K562 (cell line): ENCODE measurements around the gene PDZD2. TPM values are rescaled to one million over a fixed set of nuclear protein-coding genes. Genes with fewer than 3 reads are reported as not detected.

Experiments used
- ATAC-seq: fragments of 200-7000 bp; cut with Tn5 transposase; 3 replicates; pipeline ENCODE4 v1.9.1; 2020; ENCODE audit warnings: moderate library complexity
- BruUV-seq: library from RNA; stranded (reverse); fragments of 400-500 nt; replicated peaks from 2 replicates; lab custom pipeline; 2021; lab: Mats Ljungman, UMichigan
- CTCF ChIA-PET: fragments of 300-600 bp; formaldehyde crosslinking; extraction: SDS; loops from one replicate; lab custom pipeline; 2021; ENCODE audit warnings: low intra/inter-chr PET ratio; lab: Yijun Ruan, JAX
- POLR2A ChIA-PET: fragments of 300-600, 350-650 bp; sonication (Branson Sonifier 250); formaldehyde crosslinking; extraction: SDS; loops from one replicate; lab custom pipeline; 2021; ENCODE audit warnings: antibody characterized with exemption, inconsistent platforms; lab: Yijun Ruan, JAX
- DNase-seq, 4 experiments: peaks; one replicate each; pipeline versions ENCODE4 v3.0.0 to v3.0.0-alpha.2; 2011 to 2018; ENCODE audit warnings: low spot score in 3 of 4, mixed read lengths in 3 of 4; ENCODE audit errors: extremely low read depth in 1 of 4
- FAIRE-seq: peaks from 2 replicates; lab custom pipeline; 2011; peaks lifted over from hg19 to GRCh38; lab: Jason Lieb, UNC
- H2AFZ ChIP-seq: 2 replicates; pipeline ENCODE4 v1.6.0; 2011; ENCODE audit warnings: low read depth, low read length, control low read depth, inconsistent platforms
- H3K27ac ChIP-seq: fragments of 200-600 bp; 3 replicates; pipeline ENCODE4 v1.8.0; 2011; ENCODE audit warnings: low read depth, mild to moderate bottlenecking, control low read depth, inconsistent platforms, low read length, moderate library complexity, mixed read lengths; ENCODE audit errors: extremely low read depth
- H3K27me3 ChIP-seq, 2 experiments: fragments of 300-600 bp in 1 of 2; 2 replicates in 1 of 2; 3 replicates in 1 of 2; pipeline versions ENCODE4 v1.6.0 to v1.8.0; 2011; ENCODE audit warnings: inconsistent platforms in 2 of 2, low read length in 2 of 2, mild to moderate bottlenecking in 1 of 2, mixed read lengths in 1 of 2, moderate library complexity in 1 of 2; ENCODE audit not compliant: control insufficient read depth in 2 of 2, insufficient read depth in 2 of 2
- H3K36me3 ChIP-seq: fragments of 300-600 bp; 3 replicates; pipeline ENCODE4 v1.8.0; 2011; ENCODE audit warnings: mild to moderate bottlenecking, low read length, inconsistent platforms; ENCODE audit not compliant: control insufficient read depth, insufficient read depth
- H3K4me1 ChIP-seq, 2 experiments: fragments of 200-600 bp in 1 of 2; replicated peaks in 1 of 2; 2 replicates in 1 of 2; 3 replicates in 1 of 2; pipeline versions ENCODE4 v1.5.1 to v1.8.0; 2011; ENCODE audit warnings: inconsistent platforms in 2 of 2, low read length in 2 of 2, mild to moderate bottlenecking in 1 of 2, mixed read lengths in 1 of 2, moderate library complexity in 1 of 2; ENCODE audit not compliant: control insufficient read depth in 2 of 2, insufficient read depth in 2 of 2
- H3K4me2 ChIP-seq: 2 replicates; pipeline ENCODE4 v1.6.1; 2011; ENCODE audit warnings: low read length, control low read depth, inconsistent platforms, mixed read lengths; ENCODE audit not compliant: insufficient read depth
- H3K4me3 ChIP-seq: fragments of 200-600 bp; sonication (generic), shearing (Covaris generic); 2 replicates; pipeline ENCODE4 v1.5.1; 2016; ENCODE audit warnings: control low read depth, inconsistent platforms
- H3K79me2 ChIP-seq: fragments of 200-600 bp; 3 replicates; pipeline ENCODE4 v1.8.0; 2011; ENCODE audit warnings: low read length, inconsistent platforms; ENCODE audit not compliant: control insufficient read depth, insufficient read depth
- H3K9ac ChIP-seq, 2 experiments: 2 replicates each; pipeline versions ENCODE4 v1.6.0 to v1.6.1; 2011; ENCODE audit warnings: low read depth in 2 of 2, low read length in 2 of 2, control low read depth in 1 of 2, inconsistent platforms in 1 of 2, mild to moderate bottlenecking in 1 of 2, mixed read lengths in 1 of 2; ENCODE audit not compliant: insufficient read depth in 1 of 2
- H3K9me1 ChIP-seq: one replicate; pipeline ENCODE4 v1.6.0; 2011; ENCODE audit warnings: inconsistent platforms, mild to moderate bottlenecking, low read length, moderate library complexity; ENCODE audit not compliant: control insufficient read depth, insufficient read depth
- H3K9me3 ChIP-seq: replicated peaks from 2 replicates; pipeline ENCODE4 v1.5.1; 2011; ENCODE audit warnings: low read depth, low read length, inconsistent platforms; ENCODE audit not compliant: control insufficient read depth, insufficient read depth
- H4K20me1 ChIP-seq: replicated peaks from 2 replicates; pipeline ENCODE4 v1.6.1; 2011; ENCODE audit warnings: low read length, inconsistent platforms, mixed read lengths; ENCODE audit not compliant: control insufficient read depth, insufficient read depth
- CBX3 ChIP-seq, 2 experiments: IDR thresholded peaks; 1 replicate in 1 of 2; 2 replicates in 1 of 2; pipeline ENCODE4 v1.6.1; 2012; ENCODE audit warnings: inconsistent platforms in 2 of 2, low read length in 2 of 2, borderline replicate concordance in 1 of 2, control low read depth in 1 of 2
- CC2D1A ChIP-seq: fragments of 450-650 bp; IDR thresholded peaks from 2 replicates; pipeline ENCODE4 v1.6.1; 2017; ENCODE audit warnings: mild to moderate bottlenecking
- DACH1 ChIP-seq: fragments of 450-650 bp; IDR thresholded peaks from 2 replicates; pipeline ENCODE4 v1.6.1; 2018; ENCODE audit not compliant: partially characterized antibody
- E2F3 ChIP-seq: fragments of 250-450 bp; sonication (Bioruptor Pico); IDR thresholded peaks from 2 replicates; pipeline ENCODE4 v1.4.0; 2020; ENCODE audit warnings: mild to moderate bottlenecking
- KLF6 ChIP-seq: fragments of 250-450 bp; sonication (Bioruptor Pico); IDR thresholded peaks from 2 replicates; pipeline ENCODE4 v1.4.0; 2020; ENCODE audit warnings: mild to moderate bottlenecking, moderate library complexity, borderline replicate concordance
- L3MBTL2 ChIP-seq: fragments of 450-650 bp; IDR thresholded peaks from 2 replicates; pipeline ENCODE4 v1.6.1; 2016; ENCODE audit warnings: mild to moderate bottlenecking, moderate library complexity
- NR2F6 ChIP-seq: fragments of 450-650 bp; formaldehyde crosslinking; IDR thresholded peaks from 2 replicates; pipeline ENCODE4 v1.4.0; 2020; ENCODE audit warnings: mild to moderate bottlenecking
- PHF20 ChIP-seq: fragments of 450-650 bp; IDR thresholded peaks from 2 replicates; pipeline ENCODE4 v1.6.1; 2018; ENCODE audit not compliant: partially characterized antibody
- WGBS: fragments of 100-300 bp; shearing (Covaris generic); methylation state at CpG from one replicate; pipeline ENCODE4 v1.1.6; 2016; ENCODE audit warnings: low coverage, mixed read lengths; ENCODE audit not compliant: insufficient coverage; ENCODE audit errors: missing lambda C conversion rate; 5-methylcytosine and 5-hydroxymethylcytosine counted together
- in situ Hi-C: fragments of 300-500 bp; cut with MboI; formaldehyde crosslinking; loops from 4 replicates; pipeline ENCODE4 v1.15.0; 2018; ENCODE audit warnings: inconsistent platforms, mixed read lengths
- intact Hi-C: fragments of 100-400 bp; cut with micrococcal nuclease; formaldehyde crosslinking; loops from 2 replicates; pipeline ENCODE4 v1.14.2; 2022
- polyA plus RNA-seq, 8 experiments: library from polyadenylated mRNA; depleted of rRNA in 4 of 8; stranded (reverse) in 5 of 8; unstranded in 3 of 8; fragments of >200 nt; fragmentation: Nextera tagmentation in 2 of 8; fragmentation: Illumina TruSeq in 1 of 8; extraction: Ambion mirVana in 2 of 8; extraction: Trizol in 1 of 8; gene quantifications; 2 replicates each; pipeline versions ENCODE4 v1.2.1 to v1.2.3, GENCODE V29; 2011 to 2014; ENCODE audit warnings: inconsistent platforms in 1 of 8, missing spikeins in 1 of 8
- total RNA-seq, 7 experiments: library from RNA; depleted of rRNA in 6 of 7; stranded (reverse); fragments of >200 nt in 6 of 7; fragmentation: Illumina TruSeq in 2 of 7; extraction: Trizol in 2 of 7; gene quantifications; 2 replicates each; pipeline versions ENCODE4 v1.2.1 to v1.2.3, GENCODE V29; 2011 to 2021; ENCODE audit warnings: low replicate concordance in 1 of 7
- TF ChIP-seq, protein P1 (sequence below): fragments of 450-650 bp; IDR thresholded peaks from 2 replicates; pipeline ENCODE4 v1.6.1; 2016; ENCODE audit warnings: low read depth
- TF ChIP-seq, protein P2 (sequence below): sonication (generic); formaldehyde crosslinking; IDR thresholded peaks from 2 replicates; pipeline ENCODE4 v1.4.0; 2020; ENCODE audit warnings: mild to moderate bottlenecking, missing genetic modification reagents
- TF ChIP-seq, protein P3 (sequence below): fragments of 250-450 bp; sonication (Bioruptor Pico); IDR thresholded peaks from 2 replicates; pipeline ENCODE4 v1.5.0; 2021; ENCODE audit warnings: mild to moderate bottlenecking, borderline replicate concordance

PDZD2 gene
- total and polyA plus RNA-seq, 9 of the 15 experiments (the other 6 are each of a cell fraction or from before 2014, with no cell fraction given) = 0.02 to 0.08 (median 0.04) TPM; not detected in 6

DNA sequence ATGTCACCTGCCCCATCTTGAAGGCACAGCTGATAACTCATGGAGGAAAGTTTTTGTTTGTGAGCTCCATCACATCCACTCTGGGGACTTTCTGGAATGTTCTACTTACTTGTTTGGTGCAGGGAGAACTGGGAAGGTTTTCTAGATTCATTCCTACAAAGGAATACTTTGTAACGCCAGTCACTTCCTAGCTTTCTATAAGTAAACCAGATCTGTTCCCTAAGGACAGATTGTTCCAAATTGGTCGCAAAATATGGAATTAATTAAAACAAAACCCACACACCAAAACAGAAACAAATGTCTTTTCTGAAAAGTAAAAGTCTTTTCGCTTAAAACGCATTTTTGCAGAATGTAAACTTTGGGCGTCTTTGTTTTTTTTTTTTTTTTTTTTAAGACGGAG lies 167.6 kb downstream of the PDZD2 start:
- ChIA-PET CTCF (no interaction called here), POLR2A (no interaction called here)
- H3K27ac ChIP-seq = no peak overlapping the region
- in situ Hi-C loops (no loop called here), intact Hi-C loops (no loop called here)
- no peak for ATAC-seq
- H3K4me1 ChIP-seq = no peaks in the 10 kb centered on the region
- no peaks in the 10 kb centered on the region for H4K20me1 ChIP-seq
- no peak overlapping the region for H3K4me3 ChIP-seq
- no peak for FAIRE-seq
- H3K9ac ChIP-seq = no peak overlapping the region
- no peaks in the 10 kb centered on the region for H3K9me3 ChIP-seq
- H3K79me2 ChIP-seq = no peaks in the 10 kb centered on the region
- no peaks in the 10 kb centered on the region for H3K9me1 ChIP-seq
- 4% methylated on average over 4 of the region's 6 CpGs for WGBS
- no TSS peak for BruUV-seq
- no peak overlapping the region for H2AFZ ChIP-seq
- peaks cover 7 to 25% of the 10 kb centered on the region in 2 experiments; a peak in 3 of 5 replicates for H3K27me3 ChIP-seq
- H3K36me3 ChIP-seq = no peaks in the 10 kb centered on the region
- H3K4me2 ChIP-seq = no peak overlapping the region
- no peak for DNase-seq
- TF ChIP-seq CBX3 (IDR thresholded peaks at IDR 0.05; ENCODE audit: borderline replicate concordance in 1 of 2, low read length in 2 of 2) (no peak), E2F3 (no peak), DACH1 (no peak), CC2D1A (no peak), NR2F6 (CRISPR knock-in tag) (no peak), PHF20 (no peak), L3MBTL2 (no peak), KLF6 (CRISPR knock-in tag) (no peak)
- TF ChIP-seq, protein P1, sequence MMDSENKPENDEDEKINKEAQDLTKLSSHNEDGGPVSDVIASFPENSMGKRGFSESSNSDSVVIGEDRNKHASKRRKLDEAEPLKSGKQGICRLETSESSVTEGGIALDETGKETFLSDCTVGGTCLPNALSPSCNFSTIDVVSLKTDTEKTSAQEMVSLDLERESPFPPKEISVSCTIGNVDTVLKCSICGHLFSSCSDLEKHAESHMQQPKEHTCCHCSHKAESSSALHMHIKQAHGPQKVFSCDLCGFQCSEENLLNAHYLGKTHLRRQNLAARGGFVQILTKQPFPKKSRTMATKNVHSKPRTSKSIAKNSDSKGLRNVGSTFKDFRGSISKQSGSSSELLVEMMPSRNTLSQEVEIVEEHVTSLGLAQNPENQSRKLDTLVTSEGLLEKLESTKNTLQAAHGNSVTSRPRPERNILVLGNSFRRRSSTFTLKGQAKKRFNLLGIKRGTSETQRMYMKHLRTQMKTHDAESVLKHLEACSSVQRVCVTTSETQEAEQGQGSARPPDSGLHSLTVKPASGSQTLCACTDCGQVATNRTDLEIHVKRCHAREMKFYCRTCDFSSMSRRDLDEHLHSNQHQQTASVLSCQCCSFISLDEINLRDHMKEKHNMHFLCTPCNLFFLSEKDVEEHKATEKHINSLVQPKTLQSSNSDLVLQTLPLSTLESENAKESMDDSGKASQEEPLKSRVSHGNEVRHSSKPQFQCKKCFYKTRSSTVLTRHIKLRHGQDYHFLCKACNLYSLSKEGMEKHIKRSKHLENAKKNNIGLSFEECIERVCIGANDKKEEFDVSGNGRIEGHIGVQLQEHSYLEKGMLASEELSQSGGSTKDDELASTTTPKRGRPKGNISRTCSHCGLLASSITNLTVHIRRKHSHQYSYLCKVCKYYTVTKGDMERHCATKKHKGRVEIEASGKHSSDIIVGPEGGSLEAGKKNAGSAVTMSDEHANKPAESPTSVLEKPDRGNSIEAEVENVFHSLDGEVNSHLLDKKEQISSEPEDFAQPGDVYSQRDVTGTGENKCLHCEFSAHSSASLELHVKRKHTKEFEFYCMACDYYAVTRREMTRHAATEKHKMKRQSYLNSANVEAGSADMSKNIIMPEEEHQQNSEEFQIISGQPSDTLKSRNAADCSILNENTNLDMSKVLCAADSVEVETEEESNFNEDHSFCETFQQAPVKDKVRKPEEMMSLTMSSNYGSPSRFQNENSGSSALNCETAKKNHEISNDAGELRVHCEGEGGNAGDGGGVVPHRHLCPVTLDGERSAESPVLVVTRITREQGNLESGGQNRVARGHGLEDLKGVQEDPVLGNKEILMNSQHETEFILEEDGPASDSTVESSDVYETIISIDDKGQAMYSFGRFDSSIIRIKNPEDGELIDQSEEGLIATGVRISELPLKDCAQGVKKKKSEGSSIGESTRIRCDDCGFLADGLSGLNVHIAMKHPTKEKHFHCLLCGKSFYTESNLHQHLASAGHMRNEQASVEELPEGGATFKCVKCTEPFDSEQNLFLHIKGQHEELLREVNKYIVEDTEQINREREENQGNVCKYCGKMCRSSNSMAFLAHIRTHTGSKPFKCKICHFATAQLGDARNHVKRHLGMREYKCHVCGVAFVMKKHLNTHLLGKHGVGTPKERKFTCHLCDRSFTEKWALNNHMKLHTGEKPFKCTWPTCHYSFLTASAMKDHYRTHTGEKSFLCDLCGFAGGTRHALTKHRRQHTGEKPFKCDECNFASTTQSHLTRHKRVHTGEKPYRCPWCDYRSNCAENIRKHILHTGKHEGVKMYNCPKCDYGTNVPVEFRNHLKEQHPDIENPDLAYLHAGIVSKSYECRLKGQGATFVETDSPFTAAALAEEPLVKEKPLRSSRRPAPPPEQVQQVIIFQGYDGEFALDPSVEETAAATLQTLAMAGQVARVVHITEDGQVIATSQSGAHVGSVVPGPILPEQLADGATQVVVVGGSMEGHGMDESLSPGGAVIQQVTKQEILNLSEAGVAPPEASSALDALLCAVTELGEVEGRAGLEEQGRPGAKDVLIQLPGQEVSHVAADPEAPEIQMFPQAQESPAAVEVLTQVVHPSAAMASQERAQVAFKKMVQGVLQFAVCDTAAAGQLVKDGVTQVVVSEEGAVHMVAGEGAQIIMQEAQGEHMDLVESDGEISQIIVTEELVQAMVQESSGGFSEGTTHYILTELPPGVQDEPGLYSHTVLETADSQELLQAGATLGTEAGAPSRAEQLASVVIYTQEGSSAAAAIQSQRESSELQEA = no peak
- TF ChIP-seq, protein P2, sequence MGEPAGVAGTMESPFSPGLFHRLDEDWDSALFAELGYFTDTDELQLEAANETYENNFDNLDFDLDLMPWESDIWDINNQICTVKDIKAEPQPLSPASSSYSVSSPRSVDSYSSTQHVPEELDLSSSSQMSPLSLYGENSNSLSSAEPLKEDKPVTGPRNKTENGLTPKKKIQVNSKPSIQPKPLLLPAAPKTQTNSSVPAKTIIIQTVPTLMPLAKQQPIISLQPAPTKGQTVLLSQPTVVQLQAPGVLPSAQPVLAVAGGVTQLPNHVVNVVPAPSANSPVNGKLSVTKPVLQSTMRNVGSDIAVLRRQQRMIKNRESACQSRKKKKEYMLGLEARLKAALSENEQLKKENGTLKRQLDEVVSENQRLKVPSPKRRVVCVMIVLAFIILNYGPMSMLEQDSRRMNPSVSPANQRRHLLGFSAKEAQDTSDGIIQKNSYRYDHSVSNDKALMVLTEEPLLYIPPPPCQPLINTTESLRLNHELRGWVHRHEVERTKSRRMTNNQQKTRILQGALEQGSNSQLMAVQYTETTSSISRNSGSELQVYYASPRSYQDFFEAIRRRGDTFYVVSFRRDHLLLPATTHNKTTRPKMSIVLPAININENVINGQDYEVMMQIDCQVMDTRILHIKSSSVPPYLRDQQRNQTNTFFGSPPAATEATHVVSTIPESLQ (CRISPR knock-in tag) = no peak
- TF ChIP-seq, protein P3, sequence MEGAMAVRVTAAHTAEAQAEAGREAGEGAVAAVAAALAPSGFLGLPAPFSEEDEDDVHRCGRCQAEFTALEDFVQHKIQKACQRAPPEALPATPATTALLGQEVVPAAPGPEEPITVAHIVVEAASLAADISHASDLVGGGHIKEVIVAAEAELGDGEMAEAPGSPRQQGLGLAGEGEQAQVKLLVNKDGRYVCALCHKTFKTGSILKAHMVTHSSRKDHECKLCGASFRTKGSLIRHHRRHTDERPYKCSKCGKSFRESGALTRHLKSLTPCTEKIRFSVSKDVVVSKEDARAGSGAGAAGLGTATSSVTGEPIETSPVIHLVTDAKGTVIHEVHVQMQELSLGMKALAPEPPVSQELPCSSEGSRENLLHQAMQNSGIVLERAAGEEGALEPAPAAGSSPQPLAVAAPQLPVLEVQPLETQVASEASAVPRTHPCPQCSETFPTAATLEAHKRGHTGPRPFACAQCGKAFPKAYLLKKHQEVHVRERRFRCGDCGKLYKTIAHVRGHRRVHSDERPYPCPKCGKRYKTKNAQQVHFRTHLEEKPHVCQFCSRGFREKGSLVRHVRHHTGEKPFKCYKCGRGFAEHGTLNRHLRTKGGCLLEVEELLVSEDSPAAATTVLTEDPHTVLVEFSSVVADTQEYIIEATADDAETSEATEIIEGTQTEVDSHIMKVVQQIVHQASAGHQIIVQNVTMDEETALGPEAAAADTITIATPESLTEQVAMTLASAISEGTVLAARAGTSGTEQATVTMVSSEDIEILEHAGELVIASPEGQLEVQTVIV (CRISPR knock-in tag) = no peak
